ENCODE data around the gene SYT13. TPM values are rescaled to one million over a fixed set of nuclear protein-coding genes. Genes with fewer than 3 reads are reported as not detected.

Gene SYT13
- total and polyA plus RNA-seq, 2 experiments from 2014 or later, result 1.7 to 11.5 TPM

GRCh38 chr11:45260071-45260470 is 26.1 kb downstream of the SYT13 start:
- Histone ChIP-seq H3K4me2 (no peak overlapping the region), H3K9me2 (replicated peaks; ENCODE audit: insufficient read depth) (no peaks in the 10 kb centered on the region), H3K36me3 (replicated peaks; ENCODE audit: insufficient read depth, low read depth) (no peaks in the 10 kb centered on the region), H2AFZ (no peak overlapping the region), H4K20me1 (ENCODE audit: insufficient read depth, poor library complexity, severe bottlenecking) (no peaks in the 10 kb centered on the region), H3K9me3 (ENCODE audit: low read depth) (no peaks in the 10 kb centered on the region), H3K4me3 (no peak overlapping the region), H3K79me2 (no peaks in the 10 kb centered on the region), H3K27me3 (no peaks in the 10 kb centered on the region), H3K4me1 (ENCODE audit: insufficient read depth) (peaks cover 1% of the 10 kb centered on the region), H3K27ac (peak overlapping the region; percentile 69)
- TF ChIP-seq EZH2phosphoT487 (IDR thresholded peaks at IDR 0.05; ENCODE audit: low read depth, severe bottlenecking, unreplicated experiment) (no peak), EZH2 (IDR thresholded peaks at IDR 0.05; ENCODE audit: borderline replicate concordance) (no peak), CTCF (IDR thresholded peaks at IDR 0.05; ENCODE audit: poor library complexity) (no peak)
- DNase-seq (ENCODE audit: low spot score), result no peak

GRCh38 chr11:45259592-45259991 is 26.5 kb downstream of the SYT13 start:
- peak overlapping the region; percentile 72 for H3K27ac ChIP-seq
- H3K79me2 ChIP-seq, result no peaks in the 10 kb centered on the region
- H3K4me1 ChIP-seq (ENCODE audit: insufficient read depth), result no peaks in the 10 kb centered on the region
- H4K20me1 ChIP-seq (ENCODE audit: insufficient read depth, poor library complexity, severe bottlenecking), result no peaks in the 10 kb centered on the region
- no peaks in the 10 kb centered on the region for H3K9me2 ChIP-seq (replicated peaks; ENCODE audit: insufficient read depth)
- H3K4me3 ChIP-seq, result no peak overlapping the region
- no peaks in the 10 kb centered on the region for H3K9me3 ChIP-seq (ENCODE audit: low read depth)
- no peaks in the 10 kb centered on the region for H3K36me3 ChIP-seq (replicated peaks; ENCODE audit: insufficient read depth, low read depth)
- no peak overlapping the region for H2AFZ ChIP-seq
- peak; percentile 53 for DNase-seq (ENCODE audit: low spot score)
- H3K27me3 ChIP-seq, result no peaks in the 10 kb centered on the region
- TF ChIP-seq EZH2phosphoT487 (IDR thresholded peaks at IDR 0.05; ENCODE audit: low read depth, severe bottlenecking, unreplicated experiment) (no peak), EZH2 (IDR thresholded peaks at IDR 0.05; ENCODE audit: borderline replicate concordance) (no peak), CTCF (IDR thresholded peaks at IDR 0.05; ENCODE audit: poor library complexity) (no peak)
- no peak overlapping the region for H3K4me2 ChIP-seq
- 90% methylated on average over 3 of the region's 3 CpGs for WGBS (ENCODE audit: low lambda C conversion rate, missing lambda C conversion rate)

GRCh38 chr11:45258982-45259530 is 27.1 kb downstream of the SYT13 start:
- DNase-seq (ENCODE audit: low spot score), result no peak
- Histone ChIP-seq H3K79me2 (no peaks in the 10 kb centered on the region), H2AFZ (no peak overlapping the region), H3K4me2 (no peak overlapping the region), H3K4me3 (no peak overlapping the region), H3K27me3 (no peaks in the 10 kb centered on the region), H3K9me2 (replicated peaks; ENCODE audit: insufficient read depth) (no peaks in the 10 kb centered on the region), H3K4me1 (ENCODE audit: insufficient read depth) (no peaks in the 10 kb centered on the region), H3K36me3 (replicated peaks; ENCODE audit: insufficient read depth, low read depth) (no peaks in the 10 kb centered on the region), H3K27ac (peak overlapping the region; percentile 72), H3K9me3 (ENCODE audit: low read depth) (no peaks in the 10 kb centered on the region), H4K20me1 (ENCODE audit: insufficient read depth, poor library complexity, severe bottlenecking) (no peaks in the 10 kb centered on the region)
- WGBS (ENCODE audit: low lambda C conversion rate, missing lambda C conversion rate), result 42% methylated on average over 4 of the region's 4 CpGs
- TF ChIP-seq EZH2 (IDR thresholded peaks at IDR 0.05; ENCODE audit: borderline replicate concordance) (no peak), EZH2phosphoT487 (IDR thresholded peaks at IDR 0.05; ENCODE audit: low read depth, severe bottlenecking, unreplicated experiment) (no peak), CTCF (IDR thresholded peaks at IDR 0.05; ENCODE audit: poor library complexity) (no peak)

GRCh38 chr11:45254070-45254469 is 32.1 kb downstream of the SYT13 start:
- WGBS (ENCODE audit: low lambda C conversion rate, missing lambda C conversion rate), result 76% methylated on average over 4 of the region's 4 CpGs

More at GRCh38 chr11:45254070-45254469, 32.1 kb downstream of the SYT13 start:
- Histone ChIP-seq H3K36me3 (replicated peaks; ENCODE audit: insufficient read depth, low read depth) (no peaks in the 10 kb centered on the region), H3K4me3 (no peak overlapping the region), H3K79me2 (no peaks in the 10 kb centered on the region), H2AFZ (no peak overlapping the region), H3K4me2 (no peak overlapping the region), H3K9me2 (replicated peaks; ENCODE audit: insufficient read depth) (no peaks in the 10 kb centered on the region), H3K27me3 (no peaks in the 10 kb centered on the region), H3K27ac (no peak overlapping the region), H3K4me1 (ENCODE audit: insufficient read depth) (no peaks in the 10 kb centered on the region), H3K9me3 (ENCODE audit: low read depth) (no peaks in the 10 kb centered on the region), H4K20me1 (ENCODE audit: insufficient read depth, poor library complexity, severe bottlenecking) (no peaks in the 10 kb centered on the region)
- DNase-seq (ENCODE audit: low spot score), result no peak
- TF ChIP-seq EZH2phosphoT487 (IDR thresholded peaks at IDR 0.05; ENCODE audit: low read depth, severe bottlenecking, unreplicated experiment) (no peak), CTCF (IDR thresholded peaks at IDR 0.05; ENCODE audit: poor library complexity) (no peak), EZH2 (IDR thresholded peaks at IDR 0.05; ENCODE audit: borderline replicate concordance) (no peak)
